HCT116 (cell line): ENCODE data around the gene PLA2G2C. TPM values are rescaled to one million over a fixed set of nuclear protein-coding genes. Genes with fewer than 3 reads are reported as not detected.

Source experiments
- ATAC-seq: fragments of 200-7000 bp; cut with Tn5 transposase; 2 replicates; pipeline ENCODE4 v1.9.1; 2020; ENCODE audit warnings: mild to moderate bottlenecking, moderate library complexity
- BruUV-seq: library from RNA; stranded (reverse); fragments of 400-500 nt; replicated peaks from 2 replicates; lab custom pipeline; 2021; lab: Mats Ljungman, UMichigan
- CTCF ChIA-PET: fragments of 300-600 bp; sonication (Branson Sonifier 250); formaldehyde crosslinking; loops from one replicate; lab custom pipeline; 2021; ENCODE audit warnings: antibody characterized with exemption; lab: Charles Lee
- POLR2A ChIA-PET: fragments of 300-600, 350-600 bp; sonication (Branson Sonifier 250); formaldehyde crosslinking; loops from one replicate; lab custom pipeline; 2021; ENCODE audit warnings: antibody characterized with exemption; lab: Charles Lee
- RAD21 ChIA-PET, 2 experiments: fragments of 300-600 bp; sonication (Branson Sonifier 250); formaldehyde crosslinking; loops; one replicate each; lab custom pipeline; 2023; ENCODE audit warnings: low total read pairs in 2 of 2; ENCODE audit not compliant: uncharacterized antibody in 2 of 2, unreplicated experiment in 2 of 2, low non-redundant PET in 1 of 2; lab: Charles Lee
- DNase-seq: peaks from one replicate; pipeline ENCODE4 v3.0.0-alpha.2; 2010; ENCODE audit warnings: low read depth, low spot score
- H2AFZ ChIP-seq: fragments of 200-600 bp; shearing (Covaris generic), sonication (generic); 2 replicates; pipeline ENCODE4 v1.6.1; 2017; ENCODE audit warnings: low read depth, mixed run types, mixed read lengths, antibody characterized with exemption, low read length; ENCODE audit not compliant: poor library complexity, severe bottlenecking
- H3K27ac ChIP-seq: 2 replicates; pipeline ENCODE4 v1.5.1; 2012; ENCODE audit warnings: low read depth, low read length
- H3K27me3 ChIP-seq: fragments of 200-600 bp; sonication (generic); 2 replicates; pipeline ENCODE4 v1.6.1; 2016; ENCODE audit warnings: mixed run types, low read length, mixed read lengths; ENCODE audit not compliant: insufficient read depth
- H3K36me3 ChIP-seq, 2 experiments: fragments of 200-500 bp in 1 of 2; fragments of 200-600 bp in 1 of 2; sonication (Bioruptor generic) in 1 of 2; sonication (generic) in 1 of 2; 2 replicates each; pipeline versions ENCODE4 v1.5.1 to v1.6.1; 2014 to 2016; ENCODE audit warnings: low read length in 2 of 2, inconsistent platforms in 1 of 2, mixed read lengths in 1 of 2, mixed run types in 1 of 2; ENCODE audit not compliant: insufficient read depth in 2 of 2, control insufficient read depth in 1 of 2
- H3K4me1 ChIP-seq, 2 experiments: fragments of 200-600 bp in 1 of 2; sonication (generic) in 1 of 2; 2 replicates each; pipeline versions ENCODE4 v1.5.1 to v1.6.1; 2012 to 2017; ENCODE audit warnings: low read length in 2 of 2, inconsistent platforms in 1 of 2, mild to moderate bottlenecking in 1 of 2, mixed read lengths in 1 of 2, mixed run types in 1 of 2, moderate library complexity in 1 of 2; ENCODE audit not compliant: insufficient read depth in 2 of 2, control insufficient read depth in 1 of 2
- H3K4me2 ChIP-seq: fragments of 200-600 bp; sonication (generic); 2 replicates; pipeline ENCODE4 v1.6.1; 2017; ENCODE audit warnings: mixed run types, low read length, mixed read lengths
- H3K4me3 ChIP-seq, 2 experiments: fragments of 200-600 bp in 1 of 2; sonication (generic) in 1 of 2; replicated peaks in 1 of 2; 2 replicates each; pipeline ENCODE4 v1.5.1; 2011 to 2016; ENCODE audit warnings: low read length in 2 of 2, control low read depth in 1 of 2, low read depth in 1 of 2, mild to moderate bottlenecking in 1 of 2, mixed read lengths in 1 of 2, mixed run types in 1 of 2
- H3K79me2 ChIP-seq: fragments of 200-600 bp; sonication (generic); 2 replicates; pipeline ENCODE4 v1.6.1; 2017; ENCODE audit warnings: mild to moderate bottlenecking, mixed run types, low read length, moderate library complexity, mixed read lengths; ENCODE audit not compliant: insufficient read depth
- H3K9ac ChIP-seq: fragments of 200-600 bp; sonication (generic); 2 replicates; pipeline ENCODE4 v1.6.1; 2016; ENCODE audit warnings: low read length, mixed read lengths
- H3K9me2 ChIP-seq: fragments of 200-600 bp; sonication (generic), shearing (Covaris generic); 2 replicates; pipeline ENCODE4 v1.6.1; 2017; ENCODE audit warnings: mixed run types, mild to moderate bottlenecking, moderate library complexity; ENCODE audit not compliant: insufficient read depth
- H3K9me3 ChIP-seq, 2 experiments: fragments of 200-500 bp in 1 of 2; fragments of 200-600 bp in 1 of 2; sonication (Bioruptor generic) in 1 of 2; sonication (generic) in 1 of 2; 2 replicates each; pipeline ENCODE4 v1.6.1; 2014 to 2017; ENCODE audit warnings: low read length in 2 of 2, mixed read lengths in 2 of 2, inconsistent platforms in 1 of 2, low read depth in 1 of 2, mild to moderate bottlenecking in 1 of 2, mixed run types in 1 of 2, moderate library complexity in 1 of 2; ENCODE audit not compliant: control insufficient read depth in 1 of 2, insufficient read depth in 1 of 2
- H4K20me1 ChIP-seq: fragments of 200-600 bp; sonication (generic), shearing (Covaris generic); 2 replicates; pipeline ENCODE4 v1.6.1; 2017; ENCODE audit warnings: mixed run types, mild to moderate bottlenecking, moderate library complexity; ENCODE audit not compliant: insufficient read depth
- CBX3 ChIP-seq: IDR thresholded peaks from 2 replicates; pipeline ENCODE4 v1.6.1; 2012; ENCODE audit warnings: low read depth
- EGR1 ChIP-seq: IDR thresholded peaks from 2 replicates; pipeline ENCODE4 v1.6.1; 2012; ENCODE audit warnings: low read depth
- ELF1 ChIP-seq: IDR thresholded peaks from 2 replicates; pipeline ENCODE4 v1.6.1; 2012; ENCODE audit warnings: low read depth, borderline replicate concordance
- EZH2 ChIP-seq: fragments of 200-600 bp; sonication (generic); IDR thresholded peaks from 2 replicates; pipeline ENCODE4 v1.6.1; 2017; ENCODE audit warnings: antibody characterized with exemption, mixed run types
- EZH2phosphoT487 ChIP-seq: fragments of 200-600 bp; IDR thresholded peaks from 2 replicates; pipeline ENCODE4 v1.6.1; 2018; ENCODE audit warnings: antibody characterized with exemption, borderline replicate concordance
- FOSL1 ChIP-seq: IDR thresholded peaks from 2 replicates; pipeline ENCODE4 v1.6.1; 2012; ENCODE audit warnings: low read depth
- JUND ChIP-seq: IDR thresholded peaks from 2 replicates; pipeline ENCODE4 v1.6.1; 2012
- POLR2A ChIP-seq: IDR thresholded peaks from 2 replicates; pipeline ENCODE4 v1.7.0; 2011; ENCODE audit warnings: borderline replicate concordance; ENCODE audit not compliant: insufficient read depth, insufficient read length; ENCODE audit errors: extremely low read depth
- RAD21 ChIP-seq: IDR thresholded peaks from 2 replicates; pipeline ENCODE4 v1.6.1; 2012; ENCODE audit warnings: low read depth, mild to moderate bottlenecking
- SP1 ChIP-seq: IDR thresholded peaks from 2 replicates; pipeline ENCODE4 v1.6.1; 2012; ENCODE audit warnings: low read depth
- SRF ChIP-seq: IDR thresholded peaks from 2 replicates; pipeline ENCODE4 v1.6.1; 2012; ENCODE audit warnings: low read depth
- TCF7L2 ChIP-seq: IDR thresholded peaks from 2 replicates; pipeline ENCODE4 v1.7.0; 2011; ENCODE audit warnings: borderline replicate concordance, inconsistent platforms; ENCODE audit not compliant: insufficient read depth, insufficient read length; ENCODE audit errors: extremely low read depth
- YY1 ChIP-seq: IDR thresholded peaks from 2 replicates; pipeline ENCODE4 v1.6.1; 2011; ENCODE audit warnings: low read length, low read depth, moderate library complexity, mild to moderate bottlenecking; ENCODE audit not compliant: insufficient replicate concordance; ENCODE audit errors: extremely low read depth
- ZFX ChIP-seq: fragments of 450-650 bp; IDR thresholded peaks from 2 replicates; pipeline ENCODE4 v1.6.1; 2017
- intact Hi-C: fragments of 100-400 bp; cut with micrococcal nuclease; formaldehyde crosslinking; loops from 2 replicates; pipeline ENCODE4 v1.10.0; 2022
- total RNA-seq: library from RNA; stranded (reverse); gene quantifications from one replicate; pipeline ENCODE4 v1.2.1, GENCODE V29; 2021; ENCODE audit not compliant: unreplicated experiment
- TF ChIP-seq, protein P1 (sequence below), 3 experiments: fragments of 200-600 bp in 1 of 3; sonication (generic) in 1 of 3; IDR thresholded peaks in 2 of 3; conservative IDR thresholded peaks in 1 of 3; 2 replicates each; pipeline ENCODE4 v1.5.1; 2012 to 2017; ENCODE audit warnings: low read depth in 2 of 3, low read length in 2 of 3, antibody characterized with exemption in 1 of 3, borderline replicate concordance in 1 of 3, control low read depth in 1 of 3, mild to moderate bottlenecking in 1 of 3, mixed read lengths in 1 of 3, mixed run types in 1 of 3, moderate library complexity in 1 of 3; ENCODE audit not compliant: insufficient read depth in 1 of 3
- TF ChIP-seq, protein P2 (sequence below): IDR thresholded peaks from 2 replicates; pipeline ENCODE4 v1.6.1; 2012
- TF ChIP-seq, protein P3 (sequence below): IDR thresholded peaks from 2 replicates; pipeline ENCODE4 v1.6.1; 2012

Gene PLA2G2C
- total RNA-seq, 1 experiment from 2014 or later, result not detected

DNA sequence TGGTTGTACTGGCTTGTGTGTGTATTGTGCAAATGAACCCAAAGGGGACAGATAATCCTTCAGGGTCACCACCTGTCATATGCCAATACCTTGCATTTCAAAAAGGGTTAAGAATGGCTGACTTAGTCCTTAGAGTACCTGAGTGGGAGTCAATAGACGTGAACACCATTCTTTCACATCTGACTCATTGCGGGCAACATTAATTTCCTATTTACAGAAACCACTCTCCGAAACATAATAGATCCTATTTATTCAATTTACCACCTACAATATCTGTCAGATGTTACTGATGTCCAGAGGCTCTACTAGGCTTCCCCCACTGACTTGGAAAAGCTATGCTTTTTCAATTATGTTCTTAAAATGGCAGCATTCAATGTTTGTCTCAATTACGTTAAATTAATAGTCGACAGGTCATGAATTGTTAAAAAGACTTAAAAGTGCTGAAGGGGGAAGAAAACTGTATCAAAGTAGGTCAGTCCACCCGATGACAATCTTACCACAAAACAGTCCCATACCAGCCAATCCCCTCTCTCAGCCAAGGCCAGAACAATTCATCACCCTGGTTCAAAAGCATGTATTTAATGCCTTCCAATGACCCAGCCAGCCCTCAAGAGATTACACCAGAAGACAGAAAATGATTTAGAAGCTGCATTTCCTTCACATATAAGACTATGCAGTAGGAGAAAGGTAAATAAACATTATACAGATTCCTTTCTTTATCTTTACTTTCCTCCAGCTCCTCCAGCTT is 48.6 kb upstream of the PLA2G2C start:
- no peaks in the 10 kb centered on the region for H3K79me2 ChIP-seq
- H3K9ac ChIP-seq, result no peak overlapping the region
- H3K4me1 ChIP-seq, result no peaks in the 10 kb centered on the region
- H3K9me3 ChIP-seq, result no peaks in the 10 kb centered on the region
- no TSS peak for BruUV-seq
- ChIA-PET RAD21 (no interaction called here), POLR2A (no interaction called here), CTCF (no interaction called here)
- no peak overlapping the region for H2AFZ ChIP-seq
- H3K27ac ChIP-seq, result no peak overlapping the region
- H3K27me3 ChIP-seq, result peaks cover 7% of the 10 kb centered on the region
- no peak for DNase-seq
- H3K4me3 ChIP-seq, result no peak overlapping the region
- no peaks in the 10 kb centered on the region for H4K20me1 ChIP-seq
- no peaks in the 10 kb centered on the region for H3K9me2 ChIP-seq
- H3K36me3 ChIP-seq, result no peaks in the 10 kb centered on the region
- intact Hi-C loops, result no loop called here
- no peak overlapping the region for H3K4me2 ChIP-seq
- no peak for ATAC-seq
- no peak for TF ChIP-seq POLR2A
- TF ChIP-seq, protein P1, sequence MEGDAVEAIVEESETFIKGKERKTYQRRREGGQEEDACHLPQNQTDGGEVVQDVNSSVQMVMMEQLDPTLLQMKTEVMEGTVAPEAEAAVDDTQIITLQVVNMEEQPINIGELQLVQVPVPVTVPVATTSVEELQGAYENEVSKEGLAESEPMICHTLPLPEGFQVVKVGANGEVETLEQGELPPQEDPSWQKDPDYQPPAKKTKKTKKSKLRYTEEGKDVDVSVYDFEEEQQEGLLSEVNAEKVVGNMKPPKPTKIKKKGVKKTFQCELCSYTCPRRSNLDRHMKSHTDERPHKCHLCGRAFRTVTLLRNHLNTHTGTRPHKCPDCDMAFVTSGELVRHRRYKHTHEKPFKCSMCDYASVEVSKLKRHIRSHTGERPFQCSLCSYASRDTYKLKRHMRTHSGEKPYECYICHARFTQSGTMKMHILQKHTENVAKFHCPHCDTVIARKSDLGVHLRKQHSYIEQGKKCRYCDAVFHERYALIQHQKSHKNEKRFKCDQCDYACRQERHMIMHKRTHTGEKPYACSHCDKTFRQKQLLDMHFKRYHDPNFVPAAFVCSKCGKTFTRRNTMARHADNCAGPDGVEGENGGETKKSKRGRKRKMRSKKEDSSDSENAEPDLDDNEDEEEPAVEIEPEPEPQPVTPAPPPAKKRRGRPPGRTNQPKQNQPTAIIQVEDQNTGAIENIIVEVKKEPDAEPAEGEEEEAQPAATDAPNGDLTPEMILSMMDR (IDR thresholded peaks at IDR 0.05 in 2 of 3, conservative IDR thresholded peaks at IDR 0.05 in 1 of 3; ENCODE audit: borderline replicate concordance in 1 of 3, insufficient read depth in 1 of 3, low read depth in 2 of 3, low read length in 2 of 3), result no peak
- TF ChIP-seq YY1, result no peak
- TF ChIP-seq EZH2phosphoT487, result no peak
- no peak for TF ChIP-seq FOSL1
- TF ChIP-seq, protein P2, sequence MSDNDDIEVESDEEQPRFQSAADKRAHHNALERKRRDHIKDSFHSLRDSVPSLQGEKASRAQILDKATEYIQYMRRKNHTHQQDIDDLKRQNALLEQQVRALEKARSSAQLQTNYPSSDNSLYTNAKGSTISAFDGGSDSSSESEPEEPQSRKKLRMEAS, result no peak
- TF ChIP-seq ELF1, result no peak
- TF ChIP-seq, protein P3, sequence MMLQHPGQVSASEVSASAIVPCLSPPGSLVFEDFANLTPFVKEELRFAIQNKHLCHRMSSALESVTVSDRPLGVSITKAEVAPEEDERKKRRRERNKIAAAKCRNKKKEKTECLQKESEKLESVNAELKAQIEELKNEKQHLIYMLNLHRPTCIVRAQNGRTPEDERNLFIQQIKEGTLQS, result no peak
- no peak for TF ChIP-seq ZFX
- TF ChIP-seq JUND, result no peak
- no peak for TF ChIP-seq CBX3
- no peak for TF ChIP-seq SRF
- TF ChIP-seq RAD21, result no peak
- no peak for TF ChIP-seq EGR1
- TF ChIP-seq EZH2, result no peak
- no peak for TF ChIP-seq SP1
- TF ChIP-seq TCF7L2, result no peak
